AG08395 (cell line): ENCODE data around the gene EIF3I.
"Not testable (repeated sequence)": the region's sequence is repeated elsewhere in the genome, so short reads cannot be mapped to it uniquely, and the experiment has no call there.

Experiments used
- DNase-seq: peaks from one replicate; pipeline ENCODE4 v3.0.0; 2012; ENCODE audit warnings: mixed read lengths, low spot score

Gene EIF3I

GRCh38 chr1:32232558-32233304, 10.5 kb downstream of the EIF3I start:
- DNase-seq = no peak

- no peak for DNase-seq
Measured at GRCh38 chr1:32234792-32235191, 12.6 kb downstream of the EIF3I start.

- no peak for DNase-seq
Measured at GRCh38 chr1:32239337-32239736, 17.1 kb downstream of the EIF3I start.

- no peak for DNase-seq
Measured at GRCh38 chr1:32239790-32240139, 17.6 kb downstream of the EIF3I start.

- peak; percentile 55 for DNase-seq
Measured at GRCh38 chr1:32240140-32240951, 18.1 kb downstream of the EIF3I start.

- DNase-seq = peak; percentile 47
Measured at GRCh38 chr1:32241001-32241763, 19.0 kb downstream of the EIF3I start.

- DNase-seq = no peak
Measured at GRCh38 chr1:32242341-32242851, 20.2 kb downstream of the EIF3I start.

- DNase-seq = peak; percentile 90
Measured at GRCh38 chr1:32246888-32247273, 24.7 kb downstream of the EIF3I start, which contains the start of gene FAM167B. FAM167B (plus strand) TSS chr1:32247222; CDS start chr1:32247422, 200 bp downstream.

GRCh38 chr1:32247452-32247851, 25.2 kb downstream of the EIF3I start:
- DNase-seq = no peak

- peak; percentile 67 for DNase-seq
Measured at GRCh38 chr1:32247983-32248889, 26.0 kb downstream of the EIF3I start.

GRCh38 chr1:32249831-32250525, 27.8 kb downstream of the EIF3I start:
- no peak for DNase-seq

GRCh38 chr1:32250893-32251716, 28.9 kb downstream of the EIF3I start, which contains the start of gene LCK:
LCK (plus strand) TSS chr1:32251265; CDS start chr1:32274330, 23,065 bp downstream.
- no peak for DNase-seq

GRCh38 chr1:32255072-32256071, 33.2 kb downstream of the EIF3I start:
- DNase-seq = no peak

- no peak for DNase-seq
Measured at GRCh38 chr1:32256473-32257226, 34.4 kb downstream of the EIF3I start.

- DNase-seq = no peak
Measured at GRCh38 chr1:32257227-32257508, 35.0 kb downstream of the EIF3I start.

GRCh38 chr1:32263236-32263593, 41.0 kb downstream of the EIF3I start:
- DNase-seq = not testable (repeated sequence)

- DNase-seq = no peak
Measured at GRCh38 chr1:32263744-32264143, 41.5 kb downstream of the EIF3I start.

- DNase-seq = no peak
Measured at GRCh38 chr1:32265846-32266245, 43.6 kb downstream of the EIF3I start.
